Adrenal gland (tissue), 12 donors: Measurements from ENCODE around the gene NFATC4. TPM values are rescaled to one million over a fixed set of nuclear protein-coding genes. Genes with fewer than 3 reads are reported as not detected.

ENCODE experiments used
- DNase-seq, 7 donors: peaks; one replicate each; pipeline ENCODE4 v3.0.0-alpha.2; 2019 to 2020
- H3K27ac ChIP-seq, 5 donors: fragments of 200-600 bp; sonication (generic) in 4 of 5; 1 replicate in 3 of 5; 2 replicates in 2 of 5; pipeline versions ENCODE4 v1.5.1 to v1.8.0; 2016 to 2020; ENCODE audit warnings: mild to moderate bottlenecking in 1 of 5
- H3K27me3 ChIP-seq: fragments of 200-600 bp; 2 replicates; pipeline ENCODE4 v1.8.0; 2021
- H3K36me3 ChIP-seq, 2 donors: fragments of 200-600 bp; replicated peaks in 1 of 2; 1 replicate in 1 of 2; 2 replicates in 1 of 2; pipeline versions ENCODE4 v1.5.1 to v1.8.0; 2018 to 2022
- H3K4me1 ChIP-seq, 2 donors: fragments of 200-600 bp; replicated peaks in 1 of 2; 1 replicate in 1 of 2; 2 replicates in 1 of 2; pipeline versions ENCODE4 v1.5.1 to v1.8.0; 2018 to 2021
- H3K4me3 ChIP-seq, 4 donors: fragments of 200-600 bp; sonication (generic) in 3 of 4; one replicate each; pipeline ENCODE4 v1.5.1; 2016 to 2018
- H3K9me3 ChIP-seq, 3 donors: fragments of 200-600 bp; sonication (generic) in 1 of 3; replicated peaks in 1 of 3; 1 replicate in 2 of 3; 2 replicates in 1 of 3; pipeline versions ENCODE4 v1.5.1 to v1.8.0; 2016 to 2021
- POLR2A ChIP-seq, 2 donors: fragments of 450-650 bp; IDR thresholded peaks; one replicate each; pipeline ENCODE4 v1.6.1; 2017; ENCODE audit warnings: antibody characterized with exemption in 2 of 2, mild to moderate bottlenecking in 2 of 2, moderate library complexity in 1 of 2
- WGBS, 4 donors: extraction: QIAGEN DNeasy Blood & Tissue Kit in 2 of 4; methylation state at CpG; one replicate each; pipeline versions ENCODE4 v1.1.5 to v1.1.7; 2013 to 2017; 5-methylcytosine and 5-hydroxymethylcytosine counted together
- intact Hi-C, 2 donors: fragments of 100-400 bp; cut with DNase I; formaldehyde crosslinking; loops; one replicate each; pipeline versions ENCODE4 v1.14.1 to v1.15.0; 2022 to 2023
- polyA plus RNA-seq, 3 donors: library from polyadenylated mRNA; stranded (reverse); fragments of 200-250 nt in 2 of 3; fragments of 350-450 nt in 1 of 3; fragmentation: Illumina TruSeq in 1 of 3; extraction: RNeasy Lipid Tissue Mini Kit (QIAGEN cat#74804) in 1 of 3; gene quantifications; one replicate each; pipeline ENCODE4 v1.2.3, GENCODE V29; 2013 to 2014
- total RNA-seq, 9 donors: library from RNA; depleted of rRNA in 4 of 9; stranded (reverse); fragments of >200 nt in 4 of 9; fragments of 120-200 nt in 1 of 9; fragmentation: NEBNext Ultra II Directional in 1 of 9; extraction: Animal tissue kit (Norgen Biotek cat#: 25700) in 1 of 9; gene quantifications; one replicate each; pipeline versions ENCODE4 v1.1.0 to v1.2.4, GENCODE V29; 2013 to 2023
- TF ChIP-seq, protein P1 (sequence below), 6 experiments: fragments of 450-650 bp in 4 of 6; fragments of 200-600 bp in 2 of 6; sonication (generic) in 1 of 6; IDR thresholded peaks; 1 replicate in 5 of 6; 2 replicates in 1 of 6; pipeline versions ENCODE4 v1.5.1 to v1.8.0; 2016 to 2021; ENCODE audit warnings: antibody characterized with exemption in 6 of 6, mild to moderate bottlenecking in 2 of 6, moderate library complexity in 1 of 6
- donor health status: healthy with polysubstance abuse.
- donor health status: Bipolar disorder and iron deficiency.
- donor health status: DM: yes; HTN: yes; CAD: no.
- donor health status: DM: no; HTN: no; CAD: no.
- donor health status: DM: no; HTN: no; CAD: no.
- donor health status: DM: yes; HTN: yes; CAD: no.

Gene NFATC4
- total and polyA plus RNA-seq, 12 donors = 11.8 to 505 (median 59.8) TPM

DNA sequence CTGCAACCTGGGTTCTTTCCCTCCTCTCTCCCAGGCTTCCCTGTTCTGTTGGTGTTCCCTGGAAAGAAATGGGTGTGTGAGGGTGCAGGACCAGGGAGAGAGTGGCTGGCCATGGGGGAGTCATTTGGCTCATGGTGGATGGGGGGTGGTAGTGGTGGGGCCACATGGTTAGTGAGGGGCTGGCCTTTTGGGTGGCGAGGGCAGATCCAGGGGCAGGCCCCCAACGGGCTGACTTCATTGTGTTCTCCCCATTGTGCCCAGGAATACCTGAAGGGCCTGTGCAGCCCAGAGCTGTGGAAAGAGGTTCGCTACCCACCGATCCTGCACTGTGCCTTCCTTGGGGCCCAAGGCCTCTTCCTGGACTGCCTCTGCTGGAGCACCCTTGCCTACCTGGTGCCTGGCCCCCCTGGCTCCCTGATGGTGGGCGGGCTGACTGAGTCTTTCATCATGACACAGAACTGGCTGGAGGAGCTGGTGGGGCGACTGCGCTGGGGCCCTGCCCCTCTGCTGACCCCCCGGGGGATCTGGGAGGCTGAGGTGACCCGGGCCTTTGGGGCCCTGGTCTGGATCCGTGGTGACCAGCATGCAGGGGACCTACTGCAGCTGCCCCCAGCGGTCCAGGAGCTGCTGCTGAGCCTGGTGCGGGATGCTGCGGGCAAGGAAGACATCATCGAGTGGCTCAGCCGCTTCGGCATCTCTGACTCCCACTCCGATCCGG lies 39.8 kb downstream of the NFATC4 start:
- 85 to 95% (median 91%) methylated on average over 4 to 18 of the region's 18 CpGs for WGBS, 4 donors
- H3K9me3 ChIP-seq = no peaks in the 10 kb centered on the region

DNA sequence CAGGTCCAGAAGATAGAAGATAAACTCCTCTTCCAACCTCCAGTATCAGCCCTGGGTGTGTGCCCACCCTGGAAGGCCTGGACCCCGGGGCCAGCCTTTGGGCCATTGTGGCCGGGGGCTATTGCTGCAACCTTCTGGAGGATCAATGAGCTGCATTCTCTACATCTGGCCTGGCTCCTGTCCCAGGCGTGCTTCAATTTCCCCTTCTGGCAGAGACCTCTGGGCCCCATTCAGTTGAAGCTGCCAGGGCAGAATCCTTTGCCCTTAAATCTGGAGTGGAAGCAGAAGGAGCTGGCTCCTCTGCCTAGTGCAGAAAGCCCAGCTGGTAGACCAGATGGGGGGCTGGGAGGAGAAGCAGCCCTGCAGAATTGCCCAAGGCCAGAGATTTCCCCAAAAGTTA lies 40.8 kb downstream of the NFATC4 start:
- DNase-seq = peak in 1 of 7 donors; percentile 0
- intact Hi-C loops = no loop called here
- no peaks in the 10 kb centered on the region for H3K27me3 ChIP-seq
- no peaks in the 10 kb centered on the region for H3K9me3 ChIP-seq
- peaks cover 0 to 7% of the 10 kb centered on the region in 2 donors for H3K4me1 ChIP-seq
- H3K27ac ChIP-seq = no peak overlapping the region
- H3K4me3 ChIP-seq = no peak overlapping the region
- peaks cover 0 to 24% of the 10 kb centered on the region in 2 donors for H3K36me3 ChIP-seq
- TF ChIP-seq, protein P1, sequence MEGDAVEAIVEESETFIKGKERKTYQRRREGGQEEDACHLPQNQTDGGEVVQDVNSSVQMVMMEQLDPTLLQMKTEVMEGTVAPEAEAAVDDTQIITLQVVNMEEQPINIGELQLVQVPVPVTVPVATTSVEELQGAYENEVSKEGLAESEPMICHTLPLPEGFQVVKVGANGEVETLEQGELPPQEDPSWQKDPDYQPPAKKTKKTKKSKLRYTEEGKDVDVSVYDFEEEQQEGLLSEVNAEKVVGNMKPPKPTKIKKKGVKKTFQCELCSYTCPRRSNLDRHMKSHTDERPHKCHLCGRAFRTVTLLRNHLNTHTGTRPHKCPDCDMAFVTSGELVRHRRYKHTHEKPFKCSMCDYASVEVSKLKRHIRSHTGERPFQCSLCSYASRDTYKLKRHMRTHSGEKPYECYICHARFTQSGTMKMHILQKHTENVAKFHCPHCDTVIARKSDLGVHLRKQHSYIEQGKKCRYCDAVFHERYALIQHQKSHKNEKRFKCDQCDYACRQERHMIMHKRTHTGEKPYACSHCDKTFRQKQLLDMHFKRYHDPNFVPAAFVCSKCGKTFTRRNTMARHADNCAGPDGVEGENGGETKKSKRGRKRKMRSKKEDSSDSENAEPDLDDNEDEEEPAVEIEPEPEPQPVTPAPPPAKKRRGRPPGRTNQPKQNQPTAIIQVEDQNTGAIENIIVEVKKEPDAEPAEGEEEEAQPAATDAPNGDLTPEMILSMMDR (IDR thresholded peaks at IDR 0.05) = no peak
- no peak for TF ChIP-seq POLR2A (IDR thresholded peaks at IDR 0.05)
- WGBS, 4 donors = 68 to 89% (median 79%) methylated on average over 3 of the region's 3 CpGs

More for the DNA sequence above, 39.8 kb downstream of the NFATC4 start:
- TF ChIP-seq POLR2A (IDR thresholded peaks at IDR 0.05) = no peak
- TF ChIP-seq, protein P1 (IDR thresholded peaks at IDR 0.05) = no peak
- DNase-seq = peak in 1 of 7 donors; percentile 4
- no peak overlapping the region for H3K4me3 ChIP-seq
- intact Hi-C loops = no loop called here
- H3K27me3 ChIP-seq = no peaks in the 10 kb centered on the region
- peaks cover 0 to 15% of the 10 kb centered on the region in 2 donors for H3K36me3 ChIP-seq
- no peak overlapping the region for H3K27ac ChIP-seq
- peaks cover 0 to 17% of the 10 kb centered on the region in 2 donors for H3K4me1 ChIP-seq

DNA sequence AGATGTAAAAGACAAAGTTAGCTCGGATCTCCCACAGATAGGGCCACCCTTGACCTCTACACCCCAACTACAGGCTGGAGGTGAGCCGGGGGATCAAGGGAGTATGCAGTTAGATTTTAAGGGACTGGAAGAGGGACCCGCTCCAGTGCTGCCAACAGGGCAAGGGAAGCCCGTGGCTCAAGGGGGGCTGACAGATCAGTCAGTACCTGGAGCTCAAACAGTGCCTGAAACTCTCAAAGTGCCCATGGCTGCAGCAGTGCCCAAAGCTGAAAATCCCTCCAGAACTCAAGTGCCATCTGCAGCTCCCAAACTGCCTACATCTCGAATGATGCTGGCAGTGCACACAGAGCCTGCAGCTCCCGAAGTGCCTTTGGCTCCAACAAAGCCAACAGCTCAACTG lies 41.2 kb downstream of the NFATC4 start:
- Histone ChIP-seq H3K36me3 (peaks cover 0 to 27% of the 10 kb centered on the region in 2 donors), H3K27ac (no peak overlapping the region), H3K4me3 (no peak overlapping the region), H3K27me3 (no peaks in the 10 kb centered on the region), H3K4me1 (peaks cover 0 to 3% of the 10 kb centered on the region in 2 donors), H3K9me3 (no peaks in the 10 kb centered on the region)
- TF ChIP-seq POLR2A (IDR thresholded peaks at IDR 0.05) = no peak
- TF ChIP-seq, protein P1 (IDR thresholded peaks at IDR 0.05) = no peak
- WGBS, 4 donors = 82 to 88% (median 84%) methylated on average over 3 to 6 of the region's 6 CpGs
- peak in 1 of 7 donors; percentile 10 for DNase-seq
- intact Hi-C loops = no loop called here

DNA sequence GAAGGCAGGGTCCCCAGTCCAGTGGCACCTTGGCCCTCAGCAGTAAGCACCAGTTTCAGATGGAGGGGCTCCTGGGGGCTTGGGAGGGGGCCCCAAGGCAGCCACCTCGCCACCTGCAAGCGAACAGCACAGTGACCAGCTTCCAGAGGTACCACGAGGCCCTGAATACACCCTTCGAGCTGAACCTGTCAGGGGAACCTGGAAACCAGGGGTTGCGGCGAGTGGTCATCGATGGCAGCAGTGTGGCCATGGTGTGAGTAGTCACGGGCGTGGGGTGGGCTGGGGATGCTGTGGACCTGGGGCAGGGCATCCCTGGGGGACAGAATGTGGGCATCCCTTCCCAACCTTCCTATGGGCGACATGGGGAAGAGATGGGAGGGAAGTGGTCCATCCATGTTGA lies 42.0 kb downstream of the NFATC4 start:
- intact Hi-C loops = no loop called here
- TF ChIP-seq, protein P1 (IDR thresholded peaks at IDR 0.05) = no peak
- TF ChIP-seq POLR2A (IDR thresholded peaks at IDR 0.05) = no peak
- Histone ChIP-seq H3K27me3 (no peaks in the 10 kb centered on the region), H3K27ac (no peak overlapping the region), H3K36me3 (peaks cover 0 to 34% of the 10 kb centered on the region in 2 donors), H3K4me3 (no peak overlapping the region), H3K9me3 (no peaks in the 10 kb centered on the region), H3K4me1 (peaks cover 0 to 4% of the 10 kb centered on the region in 2 donors)
- 88 to 95% (median 93%) methylated on average over 8 to 10 of the region's 10 CpGs for WGBS, 4 donors
- no peak for DNase-seq
